Measurements from ENCODE around the gene LDAF1.

Gene LDAF1

DNA sequence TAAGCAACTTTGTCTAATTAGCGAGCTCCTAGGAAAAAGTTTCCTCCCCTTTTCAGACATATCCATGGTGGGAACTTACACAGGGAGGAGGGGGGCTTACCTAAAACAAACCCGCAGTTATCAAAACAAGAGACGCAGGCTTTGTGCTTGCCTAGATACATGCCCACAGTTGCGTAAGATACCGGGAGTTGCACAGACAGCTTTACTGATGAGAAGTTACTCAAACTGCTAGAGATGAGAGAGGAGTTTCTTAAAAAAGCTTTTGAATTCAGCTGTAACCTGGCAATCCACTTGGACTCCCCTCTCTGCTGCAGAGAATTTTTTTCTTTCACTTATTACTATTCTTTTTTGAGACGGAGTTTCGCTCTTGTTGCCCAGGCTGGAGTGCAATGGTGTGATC lies 59.7 kb downstream of the LDAF1 start:
- DNase-seq: no peak
- in situ Hi-C loops (cut with HindIII; ENCODE audit: low pct_ligation_motif_present, low pct_unique_long_range_greater_than_20kb, low sequenced_read_pairs): no loop called here

DNA sequence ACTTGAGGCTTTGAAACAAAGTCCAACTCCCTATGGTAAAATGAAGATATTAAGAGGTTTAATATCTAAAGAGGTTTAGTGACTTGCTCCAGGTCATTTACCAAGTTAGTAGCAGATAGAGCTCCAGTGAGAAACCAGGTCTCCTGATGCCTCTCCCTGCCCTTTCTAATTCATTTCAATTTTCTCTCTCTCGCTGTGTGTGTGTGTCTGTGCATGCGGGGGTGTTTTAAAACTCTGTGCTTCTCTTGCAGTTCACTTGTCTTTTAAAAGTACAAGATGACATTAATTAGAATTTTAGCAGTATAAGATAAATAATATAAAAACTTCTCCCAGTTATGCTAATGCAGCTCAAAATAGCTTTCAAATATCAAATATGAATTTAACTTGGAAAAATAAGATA lies 61.1 kb downstream of the LDAF1 start:
- in situ Hi-C loops (cut with HindIII; ENCODE audit: low pct_ligation_motif_present, low pct_unique_long_range_greater_than_20kb, low sequenced_read_pairs): no loop called here

DNA sequence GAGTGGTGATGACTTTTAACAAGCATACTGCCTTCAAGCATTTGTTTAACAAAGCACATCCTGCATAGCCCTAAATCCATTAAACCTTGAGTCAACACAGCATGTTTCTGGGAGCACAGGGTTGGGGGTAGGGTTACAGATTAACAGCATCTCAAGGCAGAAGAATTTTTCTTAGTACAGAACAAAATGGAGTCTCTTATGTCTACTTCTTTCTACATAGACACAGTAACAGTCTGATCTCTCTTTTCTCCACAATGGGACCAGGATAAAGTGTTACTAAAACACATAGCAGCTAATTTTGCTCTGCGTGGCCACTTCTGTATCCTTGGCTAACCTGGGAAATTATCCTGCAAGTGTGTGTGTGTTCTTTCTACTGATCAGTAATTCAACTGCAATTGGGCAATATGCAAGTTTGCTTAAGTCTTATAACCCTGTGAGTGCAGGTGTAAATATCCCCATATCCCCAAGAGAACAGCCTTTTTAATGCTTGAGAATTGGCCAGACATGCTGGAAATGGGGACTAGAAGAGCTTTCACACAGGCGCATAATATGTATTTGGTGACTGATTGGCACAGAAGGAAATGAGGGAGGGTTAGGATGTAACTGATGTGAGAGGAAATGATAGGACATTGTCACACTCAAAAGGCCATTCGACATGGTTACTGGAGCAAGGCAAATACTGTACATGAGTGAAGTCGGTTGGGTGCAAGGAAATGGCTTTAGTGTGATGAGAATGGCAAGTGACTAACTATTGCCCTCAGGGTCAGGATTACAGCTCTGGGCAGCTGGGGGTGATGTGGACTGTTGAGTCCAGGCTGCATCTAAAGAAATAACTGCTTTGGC lies 64.2 kb downstream of the LDAF1 start:
- in situ Hi-C loops (cut with HindIII; ENCODE audit: low pct_ligation_motif_present, low pct_unique_long_range_greater_than_20kb, low sequenced_read_pairs): no loop called here
- DNase-seq: peak; percentile 81

More for the DNA sequence above, 61.1 kb downstream of the LDAF1 start:
- no peak for DNase-seq

DNA sequence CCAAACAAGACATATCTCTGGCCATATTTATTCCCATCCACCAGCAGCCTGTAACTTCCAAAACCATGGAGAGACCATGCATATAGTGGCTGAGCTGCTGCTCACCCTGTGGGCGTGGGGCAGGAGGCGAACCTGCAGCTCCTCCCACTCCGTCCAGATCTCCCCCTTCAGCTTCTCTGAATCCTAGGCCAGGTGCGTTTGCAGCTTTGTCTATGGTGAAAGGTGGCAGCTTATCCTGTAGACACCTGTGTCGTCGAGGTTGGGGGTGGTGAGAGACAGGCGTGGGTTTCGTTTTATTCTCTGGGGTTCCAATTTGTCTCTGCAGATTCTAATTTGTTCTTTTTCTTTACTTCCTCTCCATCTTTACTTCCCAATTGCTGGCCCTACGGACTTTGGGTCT lies 65.3 kb downstream of the LDAF1 start:
- no peak for DNase-seq
- in situ Hi-C loops (cut with HindIII; ENCODE audit: low pct_ligation_motif_present, low pct_unique_long_range_greater_than_20kb, low sequenced_read_pairs): no loop called here

DNA sequence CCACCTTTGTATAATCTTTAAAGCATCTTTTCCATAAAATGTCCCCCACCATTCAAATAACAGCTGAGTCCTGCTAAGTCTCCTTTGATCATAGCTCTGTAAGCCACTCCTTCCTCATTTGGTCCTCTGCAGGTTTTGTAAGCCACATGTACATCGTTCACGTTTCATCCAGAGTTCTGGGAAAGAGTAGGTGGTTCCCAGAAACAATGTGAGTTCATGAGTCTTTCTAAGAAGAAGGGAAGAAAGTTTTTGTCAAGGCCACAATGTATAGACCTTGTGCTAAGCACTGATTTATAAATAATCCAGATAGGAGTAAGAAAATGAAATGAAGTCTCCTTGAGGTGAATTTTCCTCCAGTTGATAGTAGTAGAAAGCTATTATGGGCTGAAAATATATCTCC lies 66.3 kb downstream of the LDAF1 start:
- in situ Hi-C loops (cut with HindIII; ENCODE audit: low pct_ligation_motif_present, low pct_unique_long_range_greater_than_20kb, low sequenced_read_pairs): no loop called here
- no peak for DNase-seq

DNA sequence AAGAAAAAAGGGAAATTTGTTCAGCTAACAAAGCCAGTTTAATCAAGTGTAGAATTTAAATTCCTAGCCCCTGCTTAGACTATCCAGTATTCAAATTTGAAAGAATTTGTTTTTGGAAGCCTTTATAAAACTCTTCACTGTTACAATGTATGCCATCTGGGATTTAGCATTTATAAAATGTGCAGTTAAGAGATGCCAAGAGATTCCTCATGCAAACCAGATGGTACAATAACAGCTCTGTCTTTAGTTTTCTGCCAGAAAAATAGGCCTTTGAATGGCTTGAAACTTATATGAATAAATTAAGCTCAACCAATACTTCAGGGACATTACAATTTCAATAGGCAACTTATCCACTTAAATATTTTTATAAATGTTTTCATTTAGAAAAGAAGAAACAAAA lies 68.3 kb downstream of the LDAF1 start:
- DNase-seq: no peak
- in situ Hi-C loops (cut with HindIII; ENCODE audit: low pct_ligation_motif_present, low pct_unique_long_range_greater_than_20kb, low sequenced_read_pairs): no loop called here

DNA sequence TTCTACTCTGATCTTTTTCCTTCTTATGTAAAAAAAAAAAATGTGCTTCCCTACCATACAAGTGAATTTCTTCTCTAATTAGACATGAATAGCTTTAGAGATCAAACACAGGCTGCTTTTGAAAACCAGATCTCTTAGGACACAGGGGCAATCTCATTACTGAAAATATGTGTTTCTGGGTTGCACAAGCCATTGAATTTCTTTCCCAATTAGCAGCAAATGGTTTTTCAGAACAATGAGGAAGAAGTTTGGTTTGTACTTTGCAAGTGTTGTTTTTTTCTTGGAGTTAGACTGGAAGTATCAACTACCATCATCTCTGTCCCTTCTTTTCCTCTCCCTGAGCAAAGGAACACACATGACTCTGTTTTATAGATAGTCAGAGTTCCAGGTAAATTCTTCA lies 69.4 kb downstream of the LDAF1 start:
- in situ Hi-C loops (cut with HindIII; ENCODE audit: low pct_ligation_motif_present, low pct_unique_long_range_greater_than_20kb, low sequenced_read_pairs): no loop called here
- no peak for DNase-seq

DNA sequence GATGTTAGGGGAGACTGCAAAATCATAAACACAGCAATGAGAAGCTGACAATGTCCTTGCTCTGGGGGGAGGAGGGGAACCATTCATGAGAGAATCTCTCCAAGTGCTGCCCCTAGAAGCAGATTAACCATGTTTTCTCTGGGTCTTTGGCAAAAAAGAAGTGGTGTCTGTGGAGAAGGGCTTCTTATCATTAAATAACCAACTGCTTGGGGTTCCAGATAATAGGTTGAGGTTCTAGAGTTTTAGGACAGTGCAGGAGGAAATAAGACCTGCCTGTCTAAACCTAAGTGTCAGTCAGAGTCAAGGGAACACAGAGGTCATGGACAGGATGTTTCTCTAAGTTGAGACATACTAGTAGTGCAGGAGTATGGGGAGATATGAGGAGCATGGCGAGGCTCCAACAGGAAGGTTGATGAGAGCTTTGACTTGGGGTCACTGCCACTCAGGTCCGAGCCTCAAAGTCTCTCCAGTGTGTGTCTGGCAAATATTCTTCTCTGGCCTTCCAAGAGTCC lies 69.9 kb downstream of the LDAF1 start:
- no peak for DNase-seq
- in situ Hi-C loops (cut with HindIII; ENCODE audit: low pct_ligation_motif_present, low pct_unique_long_range_greater_than_20kb, low sequenced_read_pairs): no loop called here

All from ACHN (cell line).